GM18909 (cell line): ENCODE results near the gene TBL1Y.
"Not testable (repeated sequence)": the region's sequence is repeated elsewhere in the genome, so short reads cannot be mapped to it uniquely, and the experiment has no call there.

Source experiments
- ATAC-seq: cut with Tn5 transposase; IDR thresholded peaks from one replicate; pipeline ENCODE4 v1.9.1; 2021; ENCODE audit warnings: mild to moderate bottlenecking; ENCODE audit not compliant: unreplicated experiment, poor library complexity

The TBL1Y gene

DNA sequence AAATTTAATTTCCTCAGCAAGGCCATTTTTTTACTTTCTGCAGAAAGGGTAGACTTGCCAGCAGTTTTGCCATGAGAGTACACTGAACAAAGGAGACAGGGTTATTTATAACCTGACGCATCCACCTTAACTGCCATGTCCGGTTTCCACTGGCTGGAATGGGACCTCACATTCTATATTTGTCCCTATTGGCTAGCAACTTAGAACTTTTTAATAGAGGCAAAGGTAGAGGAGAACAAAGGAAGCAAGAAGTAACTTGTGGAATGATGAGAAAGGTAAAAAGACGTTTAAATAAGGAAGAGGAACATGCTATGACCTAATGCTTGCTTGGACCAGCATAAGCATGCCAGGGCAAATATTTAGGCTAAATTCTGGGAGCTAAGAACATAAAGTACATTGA is 142.0 kb downstream of the TBL1Y start:
- ATAC-seq = not testable (repeated sequence)

DNA sequence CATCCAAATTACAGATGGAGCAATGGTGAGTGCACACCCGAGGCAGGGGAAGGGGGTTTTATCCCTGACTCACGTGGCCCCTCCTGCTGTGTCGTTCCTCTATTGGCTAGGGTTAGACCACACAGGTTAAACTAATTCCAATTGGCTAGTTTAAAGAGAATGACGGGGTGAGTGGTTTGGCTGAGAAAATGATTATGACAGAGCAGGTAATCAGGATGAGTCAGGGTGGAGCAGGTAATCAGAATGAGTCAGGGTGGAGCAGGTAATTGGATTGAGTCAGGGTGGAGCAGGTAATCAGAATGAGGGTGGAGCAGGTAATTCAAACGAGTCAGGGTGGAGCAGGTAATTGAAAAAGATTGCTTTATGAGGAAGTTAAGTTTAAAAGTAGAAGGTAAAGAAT is 146.4 kb downstream of the TBL1Y start:
- ATAC-seq = no peak

DNA sequence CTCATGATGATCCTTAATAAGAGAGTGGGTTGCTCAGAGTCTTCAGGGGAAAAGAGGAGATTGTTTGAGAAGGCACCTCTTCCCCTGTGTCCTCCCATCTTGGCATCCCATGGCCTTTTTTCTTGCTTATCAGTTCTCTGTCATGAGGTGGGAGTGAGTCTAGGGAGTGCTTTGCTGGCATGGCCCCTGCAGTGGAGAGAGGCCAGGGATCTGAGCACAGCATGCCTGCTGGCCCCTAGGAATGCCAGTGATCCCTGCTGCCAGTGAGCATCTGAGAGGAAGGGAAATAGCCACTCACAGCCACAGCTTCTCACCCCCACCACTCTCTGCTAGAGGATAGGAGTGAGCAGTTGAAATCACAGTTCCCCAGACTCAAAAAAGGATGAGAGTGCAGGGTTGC is 168.2 kb downstream of the TBL1Y start:
- ATAC-seq = no peak

DNA sequence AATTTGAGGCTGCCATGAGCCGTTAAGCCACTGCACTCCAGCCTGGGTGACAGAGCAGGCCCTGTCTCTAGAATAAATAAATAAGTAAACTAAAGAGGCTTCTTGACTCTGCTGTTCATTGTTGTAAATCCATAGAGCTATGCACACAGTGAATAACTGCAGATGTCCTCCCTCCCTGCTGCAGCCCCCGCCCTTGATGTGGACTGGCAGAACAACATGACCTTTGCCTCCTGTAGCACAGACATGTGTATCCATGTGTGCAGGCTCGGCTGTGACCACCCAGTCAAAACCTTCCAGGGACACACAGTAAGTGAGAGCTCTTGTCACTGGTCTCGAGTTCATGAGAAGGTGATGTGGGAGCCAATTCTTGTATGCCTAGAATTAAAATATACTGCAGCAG is 170.1 kb downstream of the TBL1Y start:
- ATAC-seq = not testable (repeated sequence)

- no peak for ATAC-seq
Observed at GRCh38 chrY:7085606-7086005, 175.1 kb downstream of the TBL1Y start.

DNA sequence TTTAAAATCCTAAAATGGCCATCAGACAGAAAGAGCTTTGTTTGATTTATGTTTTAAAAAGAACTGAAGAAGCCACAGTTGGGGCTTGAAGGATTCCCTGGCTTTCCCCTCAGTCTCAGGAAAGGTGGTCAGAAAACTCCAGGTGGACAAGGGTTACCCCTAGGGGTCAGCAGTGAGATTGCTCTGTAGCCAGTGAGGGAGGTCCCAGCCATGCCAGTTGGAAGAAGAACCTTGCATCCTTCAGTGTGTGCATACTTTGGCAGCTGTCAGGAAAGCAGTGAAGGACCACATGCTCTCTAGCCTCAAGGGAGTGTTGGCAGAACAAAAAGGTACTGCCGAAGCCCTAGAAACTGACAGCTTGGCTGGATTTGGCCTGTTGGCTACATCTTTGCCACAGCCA is 182.3 kb downstream of the TBL1Y start:
- ATAC-seq = no peak

GRCh38 chrY:7094365-7094764 is 183.9 kb downstream of the TBL1Y start:
- ATAC-seq = no peak

DNA sequence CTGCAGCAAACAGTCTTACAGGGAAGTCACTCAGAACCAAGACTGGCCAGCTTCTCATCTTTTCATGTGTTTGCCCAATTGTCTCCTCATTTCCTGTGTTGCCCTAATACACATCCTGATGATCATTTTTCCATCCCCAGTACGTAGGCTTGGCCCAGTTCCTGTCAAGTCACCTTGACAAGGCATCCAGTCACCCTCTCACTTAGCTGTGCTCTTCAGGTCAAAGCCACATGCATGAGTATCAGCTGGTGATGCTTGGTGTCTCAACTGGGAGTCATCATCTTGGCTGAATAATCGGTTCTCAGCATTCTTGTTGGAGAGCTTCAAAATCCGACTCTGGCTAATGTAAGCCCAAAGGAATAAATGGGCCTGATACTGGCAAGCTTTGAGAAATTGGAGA is 186.5 kb downstream of the TBL1Y start:
- ATAC-seq = no peak

- no peak for ATAC-seq
Observed at GRCh38 chrY:7099742-7100141, 189.2 kb downstream of the TBL1Y start.

DNA sequence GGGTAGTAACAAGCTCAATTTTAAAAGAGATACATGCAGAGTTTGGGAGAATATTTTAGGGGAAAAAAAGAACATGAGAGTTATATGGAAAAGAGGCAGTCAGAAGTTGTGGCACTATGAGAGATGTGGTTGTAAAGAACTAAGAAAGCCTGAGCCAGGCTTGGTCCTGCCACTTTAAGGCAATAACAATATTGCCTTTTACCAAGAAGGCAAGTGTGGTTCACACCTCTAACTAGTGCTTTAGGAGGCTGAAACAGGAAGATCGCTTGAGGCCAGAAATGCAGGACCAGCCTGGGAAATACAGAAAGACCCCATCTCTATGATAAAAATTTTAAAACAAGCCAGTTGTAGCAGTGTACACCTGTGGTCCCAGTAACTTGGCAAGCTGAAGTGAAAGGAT is 192.2 kb downstream of the TBL1Y start:
- no peak for ATAC-seq

- ATAC-seq = no peak
Observed at GRCh38 chrY:7107179-7107578, 196.7 kb downstream of the TBL1Y start.

- ATAC-seq = no peak
Observed at GRCh38 chrY:7110086-7110485, 199.6 kb downstream of the TBL1Y start.

DNA sequence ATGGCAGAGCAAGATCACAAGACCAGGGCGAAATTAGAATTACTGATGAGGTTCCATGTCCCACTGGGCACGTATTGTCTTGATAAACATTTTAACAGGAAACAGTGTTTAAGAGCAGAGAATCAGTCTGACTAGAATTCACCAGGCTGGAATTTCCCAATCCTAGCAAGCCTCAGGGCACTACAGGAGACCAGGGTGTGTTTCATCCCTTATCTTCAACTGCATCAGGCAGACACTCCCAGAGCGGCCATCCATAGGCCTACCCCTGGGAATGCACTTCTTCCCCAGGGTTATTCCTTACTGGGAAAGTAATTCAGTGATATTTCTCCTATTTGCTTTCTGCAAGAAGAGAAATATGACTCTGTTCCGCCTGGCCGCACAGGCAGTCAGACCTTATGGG is 205.4 kb downstream of the TBL1Y start:
- no peak for ATAC-seq

DNA sequence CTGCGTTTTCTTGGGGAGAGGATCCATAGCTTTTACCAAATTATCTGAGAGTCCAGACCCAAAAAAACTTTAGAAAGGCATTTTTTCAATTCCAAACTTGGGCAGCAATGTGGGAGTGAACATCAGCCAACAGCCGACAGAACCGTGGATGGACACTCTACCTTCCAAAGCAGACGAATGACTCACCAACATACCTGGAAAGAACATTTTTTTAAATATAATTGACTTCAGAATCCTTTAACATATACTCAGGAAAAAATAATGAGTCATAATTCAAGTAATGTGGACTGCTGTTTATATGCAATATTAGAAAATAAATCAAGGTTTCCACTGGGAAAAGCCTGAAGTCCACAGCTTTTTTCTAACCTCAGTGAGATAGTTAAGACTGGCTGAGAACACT is 211.7 kb downstream of the TBL1Y start:
- no peak for ATAC-seq

DNA sequence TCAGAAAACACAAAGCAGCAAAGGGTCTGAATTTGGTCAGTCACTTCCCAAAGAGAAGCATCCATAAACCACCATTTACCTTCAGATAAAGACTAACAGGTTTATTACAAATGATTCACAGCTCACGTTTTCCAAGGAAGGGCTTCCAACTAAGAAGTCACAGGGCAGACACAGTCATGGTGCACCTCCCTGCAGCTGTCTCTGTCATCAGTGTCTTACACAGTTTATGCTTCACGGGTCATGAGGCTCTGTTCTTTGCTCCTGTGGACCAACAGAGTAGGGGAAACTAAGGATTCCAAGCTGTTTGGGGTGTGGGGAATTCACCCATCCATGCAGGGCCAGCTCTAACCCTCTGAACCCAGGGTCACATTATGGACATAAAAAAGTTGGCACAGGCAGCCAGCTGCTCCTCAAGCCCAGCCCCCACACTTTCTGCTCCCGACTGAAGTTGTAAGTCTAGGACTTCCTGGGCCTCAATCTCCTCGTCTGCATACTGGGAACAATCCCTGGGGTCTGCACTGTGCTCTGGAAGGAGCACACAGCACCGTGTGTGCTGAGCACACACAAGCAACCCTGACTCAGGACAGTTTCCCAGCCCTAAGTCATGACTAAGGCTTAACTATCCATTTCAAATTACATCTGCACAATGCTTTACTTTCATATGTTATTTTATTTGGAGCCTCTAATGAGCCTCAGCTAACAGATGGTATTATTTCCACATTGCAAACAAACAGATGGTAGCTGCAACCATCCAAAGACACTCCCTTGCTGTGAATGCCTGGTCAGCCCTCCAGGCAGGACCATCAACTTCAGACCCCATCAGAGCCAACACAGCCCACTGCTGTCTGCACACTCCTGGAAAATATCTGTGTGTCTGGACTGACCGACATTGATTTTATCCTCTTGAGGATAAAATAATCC is 214.9 kb downstream of the TBL1Y start:
- ATAC-seq = no peak

DNA sequence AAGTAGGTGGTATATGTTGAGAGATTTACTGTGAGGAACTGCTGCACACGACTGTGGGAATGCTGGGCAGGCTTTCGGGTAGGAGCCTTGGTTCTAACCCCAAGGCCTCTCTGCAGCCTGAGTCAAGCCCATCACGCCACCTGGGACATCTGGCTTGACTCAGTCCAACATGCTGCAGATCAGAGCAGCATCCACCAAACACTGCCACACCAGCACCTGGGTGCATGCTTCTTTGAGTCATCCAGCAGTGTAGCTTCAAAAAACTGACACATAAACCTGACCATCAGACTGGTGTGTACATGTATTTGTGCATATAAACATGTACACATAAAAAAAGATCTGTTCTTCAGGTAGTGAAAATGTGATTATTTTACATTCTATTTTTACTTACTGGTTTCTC is 217.7 kb downstream of the TBL1Y start:
- ATAC-seq = no peak
